Tibial nerve (tissue), 4 donors: ENCODE measurements around the gene EVC2.

Experiments
- CTCF ChIP-seq, 5 experiments: fragments of 200-600 bp in 3 of 5; fragments of 450-650 bp in 2 of 5; sonication (generic) in 3 of 5; IDR thresholded peaks; one replicate each; pipeline ENCODE4 v1.5.1; 2016 to 2019; ENCODE audit warnings: antibody characterized with exemption in 5 of 5, mild to moderate bottlenecking in 3 of 5, moderate library complexity in 2 of 5
- EP300 ChIP-seq, 2 donors: sonication (generic); formaldehyde crosslinking; IDR thresholded peaks; one replicate each; pipeline ENCODE4 v1.6.1; 2017; ENCODE audit warnings: antibody characterized with exemption in 2 of 2, mild to moderate bottlenecking in 1 of 2

- TF ChIP-seq EP300 (IDR thresholded peaks at IDR 0.05) = no peak
- TF ChIP-seq CTCF (IDR thresholded peaks at IDR 0.05) = no peak
These were observed 58.3 kb downstream of the EVC2 start for GRCh38 chr4:5650040-5650439.
